ENCODE data around the gene USP25. TPM values are rescaled to one million over a fixed set of nuclear protein-coding genes. Genes with fewer than 3 reads are reported as not detected.

Gene USP25
- polyA plus RNA-seq, 1 donor, result 43.2 TPM

DNA sequence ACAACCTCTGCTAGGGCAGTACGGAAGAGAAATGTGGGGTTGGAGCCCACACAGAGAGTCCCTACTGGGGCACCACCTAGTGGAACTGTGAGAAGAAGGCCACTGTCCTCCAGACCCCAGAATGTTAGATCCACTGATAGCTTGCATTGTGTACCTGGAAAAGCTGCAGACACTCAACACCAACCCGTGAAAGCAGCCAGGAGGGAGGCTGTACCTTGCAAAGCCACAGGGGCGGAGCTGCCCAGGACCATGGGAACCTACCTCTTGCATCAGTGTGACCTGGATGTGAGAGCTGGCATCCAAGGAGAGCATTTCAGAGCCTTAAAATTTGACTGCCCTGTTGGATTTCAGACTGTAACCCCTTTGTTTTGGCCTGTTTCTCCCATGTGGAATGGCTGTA is 85.5 kb downstream of the USP25 start:
- DNase-seq (ENCODE audit: low read depth), result no peak

DNA sequence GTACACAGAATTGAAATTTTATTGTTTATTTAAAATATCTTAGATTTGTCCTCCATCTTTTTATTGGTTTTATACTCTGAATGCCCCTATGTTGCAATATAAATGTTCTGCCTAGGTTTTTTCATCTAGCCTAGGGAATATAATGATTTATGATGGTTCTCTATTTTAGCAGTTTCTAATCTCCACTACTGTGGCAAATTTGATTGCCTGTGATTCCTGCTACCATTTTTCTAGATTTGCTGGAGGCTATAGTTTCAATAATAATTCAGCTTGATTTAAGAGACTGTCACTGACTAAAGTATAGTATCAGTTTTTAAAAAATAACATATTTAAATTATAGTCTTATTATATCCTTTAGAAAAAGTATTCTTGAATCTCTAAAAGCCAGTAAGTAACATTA is 90.5 kb downstream of the USP25 start:
- DNase-seq (ENCODE audit: low read depth), result no peak

DNA sequence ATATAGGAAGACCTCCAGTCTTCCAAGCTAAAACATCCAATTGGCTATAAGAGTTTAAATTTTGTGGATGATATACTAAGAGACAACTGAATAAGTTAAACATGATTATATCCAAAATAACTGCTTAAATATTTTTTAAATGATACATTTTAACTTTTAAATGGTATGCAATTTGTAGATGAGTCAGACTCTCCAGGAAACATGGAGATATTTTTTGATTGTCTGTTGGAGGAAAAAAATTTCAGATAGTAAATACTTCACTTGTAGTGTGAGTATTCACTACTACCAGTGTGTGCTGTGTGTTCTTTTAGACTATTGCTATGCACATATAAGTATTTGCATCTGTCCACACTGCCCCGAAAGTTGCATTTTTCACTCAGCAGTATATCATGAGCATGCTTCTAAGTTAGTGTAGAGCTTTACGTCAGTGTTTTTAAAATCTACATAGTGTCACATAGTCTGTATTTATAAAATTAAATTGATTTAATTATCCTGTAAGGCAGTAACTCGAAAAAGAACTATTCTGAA is 91.1 kb downstream of the USP25 start:
- no peak for DNase-seq (ENCODE audit: low read depth)

DNA sequence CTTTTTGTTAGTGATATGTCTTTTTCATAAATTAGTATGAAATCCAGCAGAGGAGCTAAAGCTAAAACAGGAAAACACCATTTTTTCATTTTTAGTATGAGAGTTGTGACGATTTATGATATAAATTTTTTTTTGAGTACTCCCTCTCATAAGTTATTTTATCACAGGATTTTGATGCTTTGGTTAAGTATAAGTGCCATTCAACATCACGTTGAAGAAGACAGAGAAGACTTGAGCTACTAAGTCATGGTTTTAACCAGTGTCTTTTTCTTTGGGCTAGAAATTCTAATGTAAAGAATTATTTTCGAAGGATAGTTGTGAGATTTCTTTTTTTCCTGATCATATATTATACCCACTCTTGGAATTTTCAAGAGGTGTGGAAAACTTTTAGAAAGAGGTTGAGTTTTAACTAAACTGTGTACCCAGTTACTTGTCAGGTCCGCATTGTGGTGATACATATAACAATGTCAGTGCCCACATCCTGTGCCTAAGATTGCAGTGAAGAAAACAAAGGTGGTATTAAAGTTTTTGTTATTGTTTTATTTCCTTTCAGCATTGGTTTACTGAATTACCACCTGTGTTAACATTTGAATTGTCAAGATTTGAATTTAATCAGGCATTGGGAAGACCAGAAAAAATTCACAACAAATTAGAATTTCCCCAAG is 93.8 kb downstream of the USP25 start:
- no peak for DNase-seq (ENCODE audit: low read depth)

DNA sequence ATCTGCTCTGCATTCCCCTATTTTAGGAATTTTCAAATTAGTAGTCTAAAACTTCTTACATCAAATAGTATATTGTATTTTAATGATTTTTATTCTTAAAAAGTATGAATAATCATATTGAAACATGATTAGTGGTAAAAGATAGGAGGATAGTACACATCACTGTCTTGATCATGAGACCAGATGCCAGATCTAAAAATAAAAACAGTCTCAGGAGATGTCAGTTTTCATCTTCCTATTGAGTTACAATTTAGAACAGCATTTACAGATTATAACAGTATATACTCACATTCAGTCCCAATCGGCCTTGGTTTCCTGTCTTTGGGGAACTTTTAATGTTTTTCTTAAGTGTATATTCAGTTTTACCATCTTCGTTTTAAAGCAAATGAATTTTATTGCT is 95.9 kb downstream of the USP25 start:
- DNase-seq (ENCODE audit: low read depth), result no peak

DNA sequence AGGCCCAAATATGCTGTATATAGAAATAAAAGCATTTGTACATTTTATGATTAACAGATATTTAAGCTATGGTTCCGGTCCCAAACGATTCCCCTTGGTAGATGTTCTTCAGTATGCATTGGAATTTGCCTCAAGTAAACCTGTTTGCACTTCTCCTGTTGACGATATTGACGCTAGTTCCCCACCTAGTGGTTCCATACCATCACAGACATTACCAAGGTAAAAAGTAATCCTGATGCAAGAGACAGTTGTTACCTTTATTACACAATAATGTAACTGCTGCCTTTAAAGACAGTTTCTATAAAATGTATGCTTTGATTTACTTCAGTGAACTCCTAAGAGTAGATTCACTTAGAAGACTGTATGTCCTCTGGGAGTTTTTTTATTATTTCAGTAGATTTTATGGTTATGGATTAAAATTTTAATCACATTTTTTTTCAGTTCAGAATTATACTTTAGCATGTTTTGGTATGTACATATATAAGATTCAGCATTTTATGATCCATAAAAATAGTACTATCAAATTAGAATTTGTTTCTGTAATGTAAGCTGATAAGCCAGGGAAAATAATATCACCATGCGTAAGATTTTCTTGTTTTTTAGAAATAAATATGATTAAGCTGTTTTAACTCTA is 96.5 kb downstream of the USP25 start:
- no peak for DNase-seq (ENCODE audit: low read depth)

DNA sequence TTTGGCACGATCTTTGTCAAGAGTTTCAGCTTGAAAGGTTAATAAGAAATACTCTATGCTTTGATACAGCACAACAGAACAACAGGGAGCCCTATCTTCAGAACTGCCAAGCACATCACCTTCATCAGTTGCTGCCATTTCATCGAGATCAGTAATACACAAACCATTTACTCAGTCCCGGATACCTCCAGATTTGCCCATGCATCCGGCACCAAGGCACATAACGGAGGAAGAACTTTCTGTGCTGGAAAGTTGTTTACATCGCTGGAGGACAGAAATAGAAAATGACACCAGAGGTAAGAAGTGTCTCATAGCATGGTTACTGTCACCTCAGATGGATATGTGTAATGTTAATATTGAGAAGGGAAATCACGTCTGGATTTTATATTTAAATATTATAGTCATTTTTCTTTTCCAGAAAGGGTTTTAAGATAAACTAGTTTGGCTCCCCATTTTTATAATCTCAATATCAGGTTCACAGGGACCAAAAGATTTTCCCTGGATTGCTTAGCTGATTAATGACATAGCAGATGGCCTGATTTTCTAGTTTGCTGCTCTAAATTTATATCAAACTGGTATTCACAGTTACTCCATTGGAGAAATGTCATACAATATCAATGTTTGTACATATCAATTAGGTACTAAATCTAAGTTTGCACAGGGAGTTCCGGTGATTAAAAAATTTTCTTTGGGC is 97.3 kb downstream of the USP25 start:
- no peak for DNase-seq (ENCODE audit: low read depth)

DNA sequence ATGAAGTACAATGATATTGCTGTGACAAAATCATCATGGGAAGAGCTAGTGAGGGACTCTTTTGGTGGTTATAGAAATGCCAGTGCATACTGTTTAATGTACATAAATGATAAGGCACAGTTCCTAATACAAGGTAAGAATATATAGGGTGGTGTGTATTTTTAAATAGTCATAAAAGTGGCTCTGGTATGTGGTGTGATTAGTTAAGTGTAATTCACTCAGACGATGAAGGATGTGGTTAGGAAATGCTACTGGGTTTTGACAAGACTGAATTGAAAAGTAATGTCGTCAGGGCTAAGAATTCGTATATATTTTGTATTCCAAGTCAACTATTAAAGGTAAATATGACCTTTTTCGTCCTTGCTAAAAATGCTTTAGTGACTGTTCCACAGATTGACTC is 101.7 kb downstream of the USP25 start:
- no peak for DNase-seq (ENCODE audit: low read depth)

DNA sequence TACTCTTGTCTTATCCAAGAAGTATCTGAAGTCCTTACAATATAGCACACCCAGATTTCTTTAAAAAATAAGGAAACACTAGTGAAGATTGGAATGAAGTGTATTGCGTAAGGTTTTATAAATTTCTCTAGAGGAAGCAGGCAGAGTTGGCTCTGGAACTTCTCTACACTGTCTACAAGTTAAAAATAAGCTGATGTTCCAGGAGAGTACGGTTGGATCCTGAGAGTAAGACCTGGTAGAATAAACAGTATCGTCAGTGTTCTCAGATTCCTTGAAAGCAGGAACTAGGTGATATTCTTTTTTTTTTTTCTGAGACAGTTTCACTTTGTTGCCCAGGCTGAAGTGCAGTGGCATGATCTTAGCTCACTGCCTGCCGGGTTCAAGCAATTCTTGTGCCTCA is 107.9 kb downstream of the USP25 start:
- no peak for DNase-seq (ENCODE audit: low read depth)

DNA sequence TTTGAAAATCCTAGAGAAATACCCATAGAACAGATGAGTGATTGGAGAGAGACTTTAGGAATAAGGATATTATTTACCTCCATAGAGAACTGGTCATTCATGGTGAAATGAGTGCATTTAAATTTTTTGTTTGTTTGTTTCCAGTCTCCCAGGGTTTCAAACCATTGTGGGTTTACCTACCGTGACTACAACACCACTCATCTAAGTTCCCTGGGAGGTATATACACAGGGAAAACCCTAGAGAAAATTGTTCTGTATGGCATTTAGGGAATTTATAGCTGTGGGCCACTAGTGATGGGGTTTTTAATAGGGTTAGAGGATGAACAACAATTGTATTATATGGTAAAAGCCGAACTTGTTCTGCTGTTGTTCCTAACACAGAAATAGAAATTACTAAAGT is 109.2 kb downstream of the USP25 start:
- DNase-seq (ENCODE audit: low read depth), result no peak

DNA sequence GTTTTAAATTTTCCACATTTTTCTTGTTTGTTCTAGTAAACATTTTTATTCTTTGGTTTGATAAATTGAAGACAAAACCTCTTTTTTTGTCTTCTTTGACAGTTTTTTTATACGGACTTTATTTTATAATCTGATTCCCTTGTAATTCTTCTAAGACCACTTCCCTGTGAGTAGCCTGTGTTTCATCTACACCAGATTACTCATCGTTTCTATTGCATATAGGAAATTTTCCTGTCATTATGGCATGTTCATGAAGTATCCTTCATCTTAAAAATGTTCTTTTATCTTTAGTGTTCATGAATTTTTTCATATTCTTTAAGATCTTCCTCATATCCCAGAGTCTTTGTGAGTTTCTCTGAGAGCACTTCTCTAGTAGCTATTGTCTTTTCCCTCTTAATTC is 109.8 kb downstream of the USP25 start:
- no peak for DNase-seq (ENCODE audit: low read depth)

DNA sequence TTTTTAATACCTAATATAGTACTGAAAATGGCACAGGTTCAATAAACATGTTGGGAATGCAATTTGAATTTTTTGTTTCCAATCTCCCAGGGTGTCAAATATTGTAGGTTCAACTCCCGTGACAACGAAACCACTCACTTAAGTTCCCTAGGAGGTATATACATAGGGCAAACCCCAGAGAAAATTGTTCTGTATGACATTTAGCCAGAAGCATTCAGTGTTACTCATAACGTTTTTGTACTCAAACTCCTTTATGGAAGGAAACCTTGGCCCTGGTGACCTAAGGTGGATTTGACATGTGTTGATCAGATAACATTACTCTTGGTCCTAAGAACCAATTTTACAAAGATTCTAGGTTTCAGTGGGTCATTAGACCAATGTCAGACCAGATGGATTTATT is 110.6 kb downstream of the USP25 start:
- no peak for DNase-seq (ENCODE audit: low read depth)

DNA sequence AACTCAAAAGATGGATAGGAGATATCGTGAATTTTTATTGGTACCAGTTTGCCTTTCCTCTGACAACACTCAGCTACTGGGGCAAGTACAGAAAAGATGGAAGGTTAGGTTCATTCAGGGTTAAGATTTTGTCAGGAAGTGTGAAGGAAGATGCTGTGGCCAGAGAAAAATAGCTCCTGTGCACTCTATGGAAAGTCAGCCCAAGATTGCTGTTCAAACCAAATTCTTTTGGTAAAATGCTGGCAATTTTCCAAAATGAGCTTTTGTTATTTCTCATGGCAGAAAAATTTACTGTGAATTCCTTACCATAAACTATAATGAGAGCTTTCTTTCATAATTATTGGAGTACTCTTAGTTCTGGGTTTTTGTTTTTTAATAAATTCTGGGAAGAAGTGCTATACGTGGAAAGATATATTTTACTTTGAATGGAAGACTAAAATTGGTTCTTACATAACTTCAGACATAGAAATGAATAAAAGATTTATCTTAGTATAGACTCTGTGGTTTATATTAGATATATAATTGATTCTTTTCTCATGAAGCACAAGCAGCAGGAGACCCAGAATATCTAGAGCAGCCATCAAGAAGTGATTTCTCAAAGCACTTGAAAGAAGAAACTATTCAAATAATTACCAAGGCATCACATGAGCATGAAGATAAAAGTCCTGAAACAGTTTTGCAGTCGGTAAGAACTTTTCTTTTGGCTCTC is 112.2 kb downstream of the USP25 start:
- DNase-seq (ENCODE audit: low read depth), result no peak

DNA sequence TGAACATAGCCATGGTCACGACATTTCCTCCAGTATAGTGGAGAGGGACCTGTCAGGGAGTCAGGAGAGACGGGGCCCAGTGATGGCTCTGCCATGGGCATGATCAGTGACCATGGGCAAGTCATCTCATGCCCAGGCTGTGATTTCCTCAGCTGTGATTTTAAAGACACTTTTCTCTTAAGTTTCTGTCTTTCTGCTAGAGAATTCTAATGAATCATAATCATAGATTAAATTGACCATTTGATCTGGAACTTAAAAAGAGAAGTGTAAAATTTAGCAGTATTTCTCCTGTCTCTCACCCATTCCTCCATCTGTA is 112.7 kb downstream of the USP25 start:
- DNase-seq (ENCODE audit: low read depth), result no peak

DNA sequence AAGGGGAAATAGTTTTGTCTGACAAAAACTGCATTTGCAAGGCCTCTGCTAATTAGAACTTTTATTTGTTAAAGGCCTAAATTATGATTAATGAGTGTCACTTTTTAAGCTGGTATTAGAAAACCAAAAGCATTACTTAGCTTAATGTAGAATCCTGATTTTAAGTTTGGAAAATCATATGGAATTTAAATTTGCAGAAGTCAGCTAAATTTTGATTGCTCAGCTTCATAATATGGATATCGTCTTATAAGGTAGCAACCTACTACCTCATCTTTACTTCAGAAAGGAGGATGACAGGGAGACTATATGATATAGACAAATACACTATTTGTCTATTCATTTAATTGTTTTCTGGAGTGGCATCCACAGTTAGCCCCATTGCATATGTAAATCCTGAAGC is 114.0 kb downstream of the USP25 start:
- no peak for DNase-seq (ENCODE audit: low read depth)

DNA sequence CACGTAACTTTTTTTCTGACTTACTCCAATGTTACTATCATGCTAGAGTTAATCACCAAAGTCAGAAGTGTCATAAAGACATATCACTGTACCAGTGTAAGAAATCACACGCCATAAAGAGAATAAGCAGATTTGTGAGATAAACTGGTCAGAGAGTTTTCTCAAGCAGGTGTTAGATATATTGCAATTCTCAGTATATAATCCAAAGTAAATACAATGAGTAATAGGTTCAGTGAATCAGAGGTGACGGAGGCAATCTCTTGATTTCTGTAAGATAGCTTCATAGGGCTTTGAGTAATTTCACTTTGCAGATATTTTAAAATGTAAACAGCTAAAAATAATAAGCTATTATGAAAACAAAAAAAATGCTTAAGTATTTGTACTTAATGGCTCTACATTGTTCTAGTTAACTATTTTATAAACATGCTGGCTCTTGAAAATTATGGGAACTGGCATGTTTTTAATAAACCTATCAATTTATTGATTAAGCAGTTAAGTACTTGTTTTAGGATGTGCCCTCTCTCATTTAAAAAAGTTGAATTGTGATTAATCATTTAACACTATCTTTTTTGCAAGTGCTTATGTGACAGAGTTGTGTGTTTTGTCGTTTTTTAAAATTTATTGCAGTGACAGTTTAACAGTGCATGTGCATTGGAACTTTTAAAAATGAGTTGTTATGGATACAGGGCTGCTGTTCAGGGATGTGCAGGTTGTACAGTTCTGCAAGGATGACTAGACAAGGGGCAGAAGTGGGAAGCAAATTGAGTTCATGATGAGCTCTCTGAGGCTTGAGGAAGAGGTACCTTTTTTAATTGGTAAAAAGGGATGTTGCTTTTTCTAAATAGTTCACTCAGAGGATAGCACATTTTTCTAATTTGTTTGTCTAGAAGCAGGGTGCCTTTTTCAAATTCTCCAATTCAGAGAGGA is 119.1 kb downstream of the USP25 start:
- no peak for DNase-seq (ENCODE audit: low read depth)

DNA sequence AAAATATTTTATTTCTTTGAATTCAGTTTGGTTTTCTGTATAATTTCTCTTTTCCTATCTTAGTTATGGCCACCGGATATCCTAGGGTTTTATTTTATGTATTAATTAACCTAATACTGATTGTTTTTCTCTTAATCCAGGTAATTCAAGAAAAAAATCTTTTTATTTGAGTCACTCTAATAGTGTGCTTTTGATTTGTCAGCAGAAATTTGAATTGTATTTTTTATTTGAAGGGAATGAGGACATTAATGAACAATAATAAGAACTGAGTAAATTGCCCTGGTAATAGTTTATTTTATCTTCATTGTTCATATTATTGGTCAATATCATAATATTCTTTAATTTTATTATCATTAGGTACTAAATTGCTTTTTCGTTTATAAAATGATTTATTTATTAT is 120.1 kb downstream of the USP25 start:
- DNase-seq (ENCODE audit: low read depth), result no peak

DNA sequence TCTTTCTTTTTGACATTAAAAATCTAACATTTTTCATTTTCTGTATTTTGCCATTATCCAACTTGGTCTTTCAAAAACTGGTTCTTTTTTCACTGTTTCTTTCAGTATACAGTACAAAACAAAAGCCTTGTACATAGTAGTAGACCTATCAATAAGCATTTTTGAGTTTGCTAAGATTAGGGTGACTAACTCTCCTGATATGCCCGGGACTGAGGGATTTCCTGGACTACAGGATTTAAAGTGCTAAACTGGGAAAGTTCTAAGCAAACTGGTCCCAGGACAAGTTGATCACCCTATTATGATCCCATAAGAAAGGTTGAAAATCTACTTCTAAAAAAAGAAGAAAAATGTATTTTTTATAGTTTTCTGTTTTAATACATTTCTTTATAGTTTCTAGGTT is 120.9 kb downstream of the USP25 start:
- DNase-seq (ENCODE audit: low read depth), result no peak

DNA sequence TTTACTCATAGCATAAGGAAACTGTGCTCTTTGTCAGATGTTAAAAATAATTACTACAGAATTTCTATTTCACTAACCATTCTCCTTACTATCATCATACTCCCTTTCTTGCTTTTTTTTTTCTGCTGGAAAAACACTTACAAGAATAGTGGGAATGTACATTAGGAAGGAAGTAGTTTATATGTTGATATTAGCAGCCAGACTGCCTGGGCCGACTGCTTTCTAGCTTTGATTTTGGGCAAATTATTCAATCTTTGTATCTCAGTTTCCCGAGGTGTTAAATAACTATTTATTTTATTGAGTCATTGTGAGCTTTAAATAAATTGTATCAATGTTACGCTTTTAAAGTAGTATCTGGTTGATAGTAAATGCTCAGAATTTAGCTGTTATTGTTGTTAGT is 122.4 kb downstream of the USP25 start:
- DNase-seq (ENCODE audit: low read depth), result no peak

DNA sequence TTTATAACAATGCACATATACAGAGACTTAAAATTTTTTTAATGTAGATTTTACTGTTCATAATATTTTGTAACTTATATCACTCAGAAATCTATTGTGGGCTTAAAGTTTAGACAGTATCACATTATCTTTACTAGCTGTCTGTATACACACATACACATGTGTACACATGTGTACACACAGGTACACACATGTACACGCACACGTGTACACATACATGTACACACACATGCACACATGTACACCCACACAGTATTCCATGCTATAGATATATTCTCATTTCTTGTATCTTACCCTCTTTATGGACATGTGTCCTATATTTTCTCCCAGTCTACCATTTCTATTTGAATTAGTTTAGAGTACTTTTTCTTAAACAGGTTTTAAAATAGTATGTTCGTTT is 123.3 kb downstream of the USP25 start:
- DNase-seq (ENCODE audit: low read depth), result no peak

DNA sequence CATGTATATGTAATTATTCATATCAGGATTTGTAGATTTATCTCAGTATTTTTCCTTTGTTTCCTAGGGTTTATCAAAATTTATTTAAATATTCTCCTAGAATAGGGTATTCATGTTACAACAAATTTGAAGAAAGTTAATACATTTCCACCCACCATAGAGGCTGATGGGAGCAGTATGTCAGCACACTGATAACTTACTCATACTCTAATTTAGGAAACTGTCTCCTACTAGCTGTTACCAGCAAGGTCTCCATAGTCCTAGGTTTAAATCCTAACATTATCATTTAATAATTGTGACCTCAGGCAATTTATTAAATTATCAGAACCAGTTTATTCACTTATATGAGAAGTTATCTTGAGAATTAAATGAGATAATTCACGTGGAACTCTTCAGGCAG is 127.0 kb downstream of the USP25 start:
- no peak for DNase-seq (ENCODE audit: low read depth)

DNA sequence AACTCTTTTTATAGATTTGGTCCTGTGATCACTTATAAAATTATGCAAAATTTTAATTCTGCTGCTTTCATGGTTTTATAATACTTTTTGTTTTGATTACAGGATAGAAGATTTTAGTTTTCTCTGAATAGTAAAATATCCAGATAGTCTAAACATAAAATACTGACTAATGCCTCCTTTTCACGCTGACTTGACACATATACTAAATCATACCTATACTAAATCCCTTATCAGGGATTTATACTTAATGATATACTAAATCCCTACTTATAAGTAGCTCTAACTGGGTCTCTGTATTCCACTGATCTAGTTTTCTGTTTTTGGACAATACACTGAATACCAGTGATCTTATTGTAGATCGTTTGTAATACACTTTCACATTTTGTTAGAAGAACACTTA is 128.0 kb downstream of the USP25 start:
- DNase-seq (ENCODE audit: low read depth), result no peak

All from forelimb muscle (tissue), 1 donor.